Neural cell (in vitro differentiated cells): ENCODE measurements around the gene SLC7A6. TPM values are rescaled to one million over a fixed set of nuclear protein-coding genes. Genes with fewer than 3 reads are reported as not detected.

ENCODE experiments used
- H2AFZ ChIP-seq: fragments of 200-600, 300-800 bp; sonication (generic), shearing (Covaris generic); 2 replicates; pipeline ENCODE4 v1.6.0; 2014; ENCODE audit warnings: low read depth, mild to moderate bottlenecking, antibody characterized with exemption, low read length, moderate library complexity
- H3F3A ChIP-seq: fragments of 200-600 bp; shearing (Covaris generic); 2 replicates; pipeline ENCODE4 v1.6.1; 2016; ENCODE audit warnings: mild to moderate bottlenecking, moderate library complexity, mixed read lengths, antibody characterized with exemption, low read length; ENCODE audit not compliant: insufficient read depth, poor library complexity, severe bottlenecking
- H3K27ac ChIP-seq: fragments of 200-600, 300-800 bp; sonication (generic), shearing (Covaris generic); 2 replicates; pipeline ENCODE4 v1.5.1; 2014; ENCODE audit warnings: mild to moderate bottlenecking, low read length, moderate library complexity
- H3K27me3 ChIP-seq: fragments of 300-800, 200-600 bp; sonication (generic), shearing (Covaris generic); 2 replicates; pipeline ENCODE4 v1.6.0; 2014; ENCODE audit warnings: mild to moderate bottlenecking, low read depth, low read length, moderate library complexity; ENCODE audit not compliant: insufficient read depth
- H3K36me3 ChIP-seq: fragments of 300-800, 200-600 bp; sonication (generic), shearing (Covaris generic); 2 replicates; pipeline ENCODE4 v1.5.1; 2014; ENCODE audit warnings: mild to moderate bottlenecking, antibody characterized with exemption, low read length, moderate library complexity; ENCODE audit not compliant: insufficient read depth
- H3K4me2 ChIP-seq: fragments of 300-800, 200-600 bp; sonication (generic), shearing (Covaris generic); 2 replicates; pipeline ENCODE4 v1.6.0; 2014; ENCODE audit warnings: mild to moderate bottlenecking, low read length
- H3K4me3 ChIP-seq: fragments of 300-800, 200-600 bp; sonication (generic), shearing (Covaris generic); 2 replicates; pipeline ENCODE4 v1.5.1; 2014; ENCODE audit warnings: mild to moderate bottlenecking, low read length, moderate library complexity
- H3K79me2 ChIP-seq: fragments of 200-600 bp; shearing (Covaris generic); replicated peaks from 2 replicates; pipeline ENCODE4 v1.6.0; 2014; ENCODE audit warnings: mild to moderate bottlenecking, low read length, moderate library complexity; ENCODE audit not compliant: insufficient read depth
- H3K9ac ChIP-seq: fragments of 300-800, 200-600 bp; sonication (generic), shearing (Covaris generic); 2 replicates; pipeline ENCODE4 v1.6.1; 2016; ENCODE audit warnings: mild to moderate bottlenecking, low read length, mixed read lengths
- H3K9me2 ChIP-seq: fragments of 200-600 bp; shearing (Covaris generic); 2 replicates; pipeline ENCODE4 v1.6.1; 2016; ENCODE audit warnings: mild to moderate bottlenecking, low read length, mixed read lengths; ENCODE audit not compliant: insufficient read depth
- H3K9me3 ChIP-seq: fragments of 200-600, 300-800 bp; sonication (generic), shearing (Covaris generic); 2 replicates; pipeline ENCODE4 v1.6.1; 2016; ENCODE audit warnings: mild to moderate bottlenecking, mixed run types, low read length, moderate library complexity, mixed read lengths
- H4K20me1 ChIP-seq: fragments of 200-600 bp; shearing (Covaris generic); 2 replicates; pipeline ENCODE4 v1.6.1; 2016; ENCODE audit warnings: mild to moderate bottlenecking, mixed run types; ENCODE audit not compliant: insufficient read depth
- CTCF ChIP-seq: fragments of 450-650 bp; IDR thresholded peaks from 2 replicates; pipeline ENCODE4 v1.5.1; 2014; ENCODE audit warnings: antibody characterized with exemption, mild to moderate bottlenecking, moderate library complexity; ENCODE audit not compliant: poor library complexity, severe bottlenecking
- EP300 ChIP-seq: fragments of 450-650 bp; conservative IDR thresholded peaks from 2 replicates; pipeline ENCODE4 v1.6.1; 2014; ENCODE audit warnings: antibody characterized with exemption, mild to moderate bottlenecking, moderate library complexity; ENCODE audit not compliant: poor library complexity, severe bottlenecking
- EZH2 ChIP-seq: fragments of 200-600, 300-800 bp; shearing (Covaris generic), sonication (generic); IDR thresholded peaks from 2 replicates; pipeline ENCODE4 v1.6.1; 2014; ENCODE audit warnings: antibody characterized with exemption, low read length, borderline replicate concordance, mild to moderate bottlenecking; ENCODE audit not compliant: insufficient read depth, poor library complexity, severe bottlenecking
- MXI1 ChIP-seq: fragments of 450-650 bp; conservative IDR thresholded peaks from 2 replicates; pipeline ENCODE4 v1.6.1; 2014; ENCODE audit warnings: antibody characterized with exemption, mild to moderate bottlenecking; ENCODE audit not compliant: poor library complexity, severe bottlenecking
- POLR2AphosphoS5 ChIP-seq: IDR thresholded peaks from 2 replicates; pipeline ENCODE4 v1.6.1; 2012
- RAD21 ChIP-seq: fragments of 450-650 bp; conservative IDR thresholded peaks from 2 replicates; pipeline ENCODE4 v1.6.1; 2014; ENCODE audit warnings: antibody characterized with exemption, mild to moderate bottlenecking, moderate library complexity
- REST ChIP-seq: IDR thresholded peaks from 2 replicates; pipeline ENCODE4 v1.6.1; 2012; ENCODE audit warnings: borderline replicate concordance
- SMC3 ChIP-seq: fragments of 450-650 bp; conservative IDR thresholded peaks from 2 replicates; pipeline ENCODE4 v1.6.1; 2014; ENCODE audit warnings: antibody characterized with exemption, mild to moderate bottlenecking, moderate library complexity; ENCODE audit not compliant: poor library complexity
- TAF1 ChIP-seq: IDR thresholded peaks from 2 replicates; pipeline ENCODE4 v1.6.1; 2012; ENCODE audit warnings: low read depth
- polyA plus RNA-seq: library from polyadenylated mRNA; depleted of rRNA; stranded (reverse); fragments of >200 nt; gene quantifications from 2 replicates; pipeline ENCODE4 v1.2.3, GENCODE V29; 2014

Gene SLC7A6
- polyA plus RNA-seq, 1 donor from 2014 or later = 39.3 TPM

GRCh38 chr16:68263559-68264127 lies 683 bp upstream of the SLC7A6 start:
- Histone ChIP-seq H3F3A (peaks cover 3% of the 10 kb centered on the region), H3K27ac (peak overlapping the region; percentile 40), H3K4me2 (no peak overlapping the region), H3K79me2 (no peaks in the 10 kb centered on the region), H3K27me3 (no peaks in the 10 kb centered on the region), H4K20me1 (no peaks in the 10 kb centered on the region), H2AFZ (peak overlapping the region; percentile 49), H3K9me2 (no peaks in the 10 kb centered on the region), H3K9ac (peak overlapping the region; percentile 81), H3K36me3 (no peaks in the 10 kb centered on the region), H3K9me3 (no peaks in the 10 kb centered on the region), H3K4me3 (peak overlapping the region; percentile 97)
- TF ChIP-seq POLR2AphosphoS5 (no peak), EP300 (no peak), MXI1 (no peak), SMC3 (no peak), CTCF (no peak), REST (no peak), RAD21 (no peak), TAF1 (no peak), EZH2 (no peak)

GRCh38 chr16:68265078-68265920 lies 973 bp downstream of the SLC7A6 start:
- no peaks in the 10 kb centered on the region for H3K79me2 ChIP-seq

More at GRCh38 chr16:68265078-68265920, 973 bp downstream of the SLC7A6 start:
- Histone ChIP-seq H3K9ac (peak overlapping the region; percentile 81), H3F3A (peaks cover 3% of the 10 kb centered on the region), H3K27ac (peak overlapping the region; percentile 68), H3K9me2 (no peaks in the 10 kb centered on the region), H3K36me3 (no peaks in the 10 kb centered on the region), H3K27me3 (no peaks in the 10 kb centered on the region), H4K20me1 (no peaks in the 10 kb centered on the region), H3K4me2 (peak overlapping the region; percentile 36), H3K9me3 (no peaks in the 10 kb centered on the region), H3K4me3 (peak overlapping the region; percentile 97), H2AFZ (peak overlapping the region; percentile 69)
- TF ChIP-seq SMC3 (no peak), POLR2AphosphoS5 (no peak), MXI1 (no peak), EZH2 (no peak), REST (no peak)
